Glomerular visceral epithelial cell (primary cell): ENCODE results near the gene RAB40AL.

ENCODE experiments used
- DNase-seq: peaks from one replicate; pipeline ENCODE4 v3.0.0-alpha.2; 2016; ENCODE audit errors: extremely low spot score

Gene RAB40AL

DNA sequence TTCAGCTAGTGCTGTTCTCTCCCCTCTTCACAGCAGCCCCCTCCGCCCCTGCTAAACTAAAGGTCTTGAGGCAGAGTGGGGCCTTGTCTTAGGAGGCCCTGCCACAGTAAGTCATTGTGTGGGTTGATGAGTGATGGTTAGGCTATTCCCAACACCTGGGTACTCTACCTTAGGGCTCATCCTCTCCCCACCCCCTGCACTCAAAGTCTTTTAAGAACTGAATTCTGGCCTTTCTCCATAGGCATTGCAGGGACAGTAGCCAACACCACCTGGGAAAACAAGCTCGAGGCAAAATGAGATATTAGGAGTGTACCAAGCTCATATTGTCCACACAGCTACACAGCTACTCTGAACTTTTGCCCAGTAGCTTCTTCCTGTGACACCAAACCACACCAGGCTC, 42.5 kb downstream of the RAB40AL start:
- DNase-seq, result no peak

DNA sequence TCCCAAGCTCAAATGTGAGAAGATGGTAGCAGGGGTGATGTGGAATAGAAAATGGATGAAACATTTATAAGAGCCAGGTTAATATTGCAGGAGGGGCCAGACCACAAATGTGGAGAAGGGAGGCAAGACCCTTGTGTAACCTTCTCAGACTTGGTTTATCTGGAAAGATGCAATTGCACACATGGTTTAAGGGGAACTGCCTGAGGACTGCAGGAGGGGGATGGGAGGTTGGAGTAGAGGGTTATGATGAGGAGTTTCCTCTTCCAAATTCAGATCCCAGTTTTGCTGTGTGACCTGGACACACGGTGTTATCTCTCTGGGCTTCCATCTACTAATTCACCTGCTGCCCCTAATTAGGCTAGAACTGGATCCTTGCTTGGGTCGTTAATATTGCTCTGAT, 46.1 kb downstream of the RAB40AL start:
- DNase-seq, result no peak

DNA sequence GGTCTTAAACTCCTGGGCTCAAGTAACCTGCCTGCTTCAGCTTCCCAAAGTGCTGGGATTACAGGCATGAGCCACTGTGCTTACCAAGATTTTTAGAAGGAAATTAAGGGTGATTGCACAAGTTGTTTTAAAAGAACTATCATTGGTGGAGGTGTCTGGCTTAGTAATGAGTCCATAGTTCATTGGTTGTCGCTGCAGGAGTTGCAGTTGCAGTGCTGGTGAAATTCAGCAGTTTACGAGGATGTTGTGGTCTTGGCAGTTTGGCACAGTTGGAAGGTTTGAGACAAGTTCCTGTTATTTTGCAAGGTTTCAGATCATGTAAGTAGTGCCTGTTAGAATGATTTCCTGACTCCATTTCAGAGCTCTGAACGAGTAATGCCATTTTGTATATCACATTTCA, 48.1 kb downstream of the RAB40AL start:
- no peak for DNase-seq
